Osteocyte (in vitro differentiated cells): ENCODE data around the gene EXOC3L2. TPM values are rescaled to one million over a fixed set of nuclear protein-coding genes. Genes with fewer than 3 reads are reported as not detected.
"Not testable (repeated sequence)": the region's sequence is repeated elsewhere in the genome, so short reads cannot be mapped to it uniquely, and the experiment has no call there.

Experiments
- DNase-seq: peaks from one replicate; pipeline ENCODE4 v3.0.0; 2021; ENCODE audit warnings: mixed read lengths; ENCODE audit not compliant: unreplicated experiment; ENCODE audit errors: extremely low spot score
- H3K27ac Mint-ChIP-seq: one replicate; pipeline ENCODE4 v1.8.0; 2021; ENCODE audit warnings: mild to moderate bottlenecking, mixed read lengths; ENCODE audit not compliant: unreplicated experiment
- H3K27me3 Mint-ChIP-seq: one replicate; pipeline ENCODE4 v1.8.0; 2021; ENCODE audit warnings: mixed read lengths; ENCODE audit not compliant: unreplicated experiment
- H3K36me3 Mint-ChIP-seq: one replicate; pipeline ENCODE4 v1.8.0; 2021; ENCODE audit warnings: mixed read lengths; ENCODE audit not compliant: unreplicated experiment
- H3K4me1 Mint-ChIP-seq: one replicate; pipeline ENCODE4 v1.8.0; 2021; ENCODE audit warnings: mixed read lengths; ENCODE audit not compliant: unreplicated experiment
- H3K4me3 Mint-ChIP-seq: one replicate; pipeline ENCODE4 v1.8.0; 2021; ENCODE audit warnings: mild to moderate bottlenecking, moderate library complexity, mixed read lengths; ENCODE audit not compliant: unreplicated experiment
- H3K9me3 Mint-ChIP-seq: one replicate; pipeline ENCODE4 v1.8.0; 2021; ENCODE audit warnings: mixed read lengths; ENCODE audit not compliant: unreplicated experiment
- CTCF ChIP-seq: fragments of 200-600 bp; sonication (generic); IDR thresholded peaks from 2 replicates; pipeline ENCODE4 v1.5.0; 2021; ENCODE audit warnings: antibody characterized with exemption, mild to moderate bottlenecking, moderate library complexity
- total RNA-seq: library from RNA; stranded (reverse); gene quantifications from 2 replicates; pipeline ENCODE4 v1.2.1, GENCODE V29; 2021

The EXOC3L2 gene
- total RNA-seq, 1 donor from 2014 or later = 11.1 TPM

DNA sequence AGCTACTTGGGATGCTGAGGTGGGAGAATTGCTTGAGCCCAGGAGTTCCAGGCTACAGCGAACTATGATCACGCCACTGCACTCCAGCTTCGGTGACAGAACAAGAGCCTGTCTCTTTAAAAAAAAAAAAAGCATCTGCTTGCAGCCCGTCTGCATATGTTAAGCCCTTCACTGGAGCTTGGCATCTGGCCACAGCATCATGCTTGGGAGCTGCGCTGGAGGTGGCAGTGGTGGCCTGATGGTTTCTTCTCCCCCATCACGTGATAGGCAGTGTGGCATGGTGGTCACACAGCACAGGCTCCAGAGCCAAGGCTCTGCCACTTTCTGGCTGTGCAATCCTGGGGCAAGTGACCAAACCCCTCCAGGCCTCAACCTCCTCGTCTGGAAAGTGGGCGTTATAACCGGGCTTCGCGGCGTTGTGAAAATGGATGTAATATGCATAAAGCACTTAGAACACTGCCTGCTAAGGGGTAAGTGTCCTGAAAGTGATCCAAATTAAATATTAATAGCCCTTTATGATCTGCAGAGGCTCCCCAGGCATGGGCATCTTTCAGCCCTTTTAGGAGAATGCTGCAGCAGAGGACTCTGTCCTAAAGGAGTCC is 30.3 kb upstream of the EXOC3L2 start:
- H3K27ac Mint-ChIP-seq = no peak overlapping the region
- H3K27me3 Mint-ChIP-seq = no peaks in the 10 kb centered on the region
- no peak overlapping the region for H3K4me3 Mint-ChIP-seq
- no peak for DNase-seq
- no peaks in the 10 kb centered on the region for H3K9me3 Mint-ChIP-seq
- no peak for TF ChIP-seq CTCF
- peaks cover 3% of the 10 kb centered on the region for H3K4me1 Mint-ChIP-seq
- H3K36me3 Mint-ChIP-seq = peaks cover 30% of the 10 kb centered on the region

DNA sequence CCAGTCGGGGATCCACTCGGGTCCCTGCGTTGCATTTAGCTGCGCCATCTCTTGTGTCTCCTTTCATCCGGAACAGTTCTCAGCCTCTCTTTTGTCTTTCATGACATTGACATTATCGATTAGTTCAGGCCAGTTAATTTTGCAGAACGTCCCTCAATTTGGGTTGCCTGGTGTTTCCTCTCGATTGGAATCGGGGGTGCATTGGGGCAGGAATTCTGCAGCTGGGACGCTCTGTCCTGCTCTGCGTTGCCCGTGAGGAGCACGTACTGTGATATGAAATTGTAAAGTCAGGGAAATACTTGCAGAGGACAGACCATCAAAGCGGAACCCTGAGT is 28.3 kb upstream of the EXOC3L2 start:
- H3K36me3 Mint-ChIP-seq = peaks cover 24% of the 10 kb centered on the region
- H3K27ac Mint-ChIP-seq = no peak overlapping the region
- no peak for TF ChIP-seq CTCF
- H3K4me1 Mint-ChIP-seq = peaks cover 3% of the 10 kb centered on the region
- H3K9me3 Mint-ChIP-seq = no peaks in the 10 kb centered on the region
- no peak for DNase-seq
- H3K27me3 Mint-ChIP-seq = no peaks in the 10 kb centered on the region
- no peak overlapping the region for H3K4me3 Mint-ChIP-seq

- H3K27ac Mint-ChIP-seq = no peak overlapping the region
- H3K27me3 Mint-ChIP-seq = no peaks in the 10 kb centered on the region
- peaks cover 3% of the 10 kb centered on the region for H3K4me1 Mint-ChIP-seq
- no peaks in the 10 kb centered on the region for H3K9me3 Mint-ChIP-seq
- DNase-seq = no peak
- no peak overlapping the region for H3K4me3 Mint-ChIP-seq
- no peak for TF ChIP-seq CTCF
- H3K36me3 Mint-ChIP-seq = peaks cover 22% of the 10 kb centered on the region
Measured at GRCh38 chr19:45271735-45272108, 26.5 kb upstream of the EXOC3L2 start.

- H3K36me3 Mint-ChIP-seq = peaks cover 22% of the 10 kb centered on the region
- peaks cover 2% of the 10 kb centered on the region for H3K4me1 Mint-ChIP-seq
- H3K27ac Mint-ChIP-seq = no peak overlapping the region
- no peaks in the 10 kb centered on the region for H3K9me3 Mint-ChIP-seq
- no peaks in the 10 kb centered on the region for H3K27me3 Mint-ChIP-seq
- no peak overlapping the region for H3K4me3 Mint-ChIP-seq
- no peak for DNase-seq
- TF ChIP-seq CTCF = no peak
Measured at GRCh38 chr19:45271098-45271734, 26.0 kb upstream of the EXOC3L2 start.

DNA sequence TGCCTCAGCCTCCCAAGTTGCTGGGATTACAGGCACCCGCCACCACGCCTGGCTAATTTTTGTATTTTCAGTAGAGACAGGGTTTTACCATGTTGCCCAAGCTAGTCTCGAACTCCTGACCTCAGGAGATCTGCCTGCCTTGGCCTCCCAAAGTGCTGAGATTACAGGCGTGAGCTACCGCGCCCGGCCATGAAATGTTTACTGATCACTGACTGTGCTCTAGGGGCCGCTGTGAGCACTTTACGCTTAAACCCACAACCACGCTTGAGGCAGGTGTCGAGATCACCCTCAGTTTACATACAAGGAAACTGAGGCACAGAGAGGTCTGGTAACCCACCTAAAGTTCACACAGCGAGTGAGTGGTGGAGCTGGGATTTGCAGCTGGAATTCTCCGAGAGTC is 24.7 kb upstream of the EXOC3L2 start:
- not testable (repeated sequence) for H3K4me3 Mint-ChIP-seq, H3K27me3 Mint-ChIP-seq, H3K27ac Mint-ChIP-seq, H3K4me1 Mint-ChIP-seq, H3K9me3 Mint-ChIP-seq, DNase-seq
- H3K36me3 Mint-ChIP-seq = peaks cover 22% of the 10 kb centered on the region
